PC-3 (cell line): Measurements from ENCODE around the gene MYH9.

Source experiments
- CTCF ChIP-seq: fragments of 300-600 bp; sonication (generic); conservative IDR thresholded peaks from 2 replicates; pipeline ENCODE4 v1.5.1; 2017; ENCODE audit warnings: antibody characterized with exemption, low read depth, mild to moderate bottlenecking, low read length
- EZH2 ChIP-seq: fragments of 300-600 bp; sonication (generic); IDR thresholded peaks from one replicate; pipeline ENCODE4 v1.6.1; 2017; ENCODE audit warnings: antibody characterized with exemption, mild to moderate bottlenecking, low read length; ENCODE audit not compliant: unreplicated experiment
- EZH2phosphoT487 ChIP-seq: fragments of 300-600 bp; sonication (generic); IDR thresholded peaks from 2 replicates; pipeline ENCODE4 v1.6.1; 2018; ENCODE audit warnings: mild to moderate bottlenecking, antibody characterized with exemption, low read length, borderline replicate concordance

GRCh38 chr22:36244522-36245391, 143.0 kb downstream of the MYH9 start:
- TF ChIP-seq CTCF (no peak), EZH2 (no peak), EZH2phosphoT487 (no peak)
